Measurements from ENCODE around the gene TBX21.

DNA sequence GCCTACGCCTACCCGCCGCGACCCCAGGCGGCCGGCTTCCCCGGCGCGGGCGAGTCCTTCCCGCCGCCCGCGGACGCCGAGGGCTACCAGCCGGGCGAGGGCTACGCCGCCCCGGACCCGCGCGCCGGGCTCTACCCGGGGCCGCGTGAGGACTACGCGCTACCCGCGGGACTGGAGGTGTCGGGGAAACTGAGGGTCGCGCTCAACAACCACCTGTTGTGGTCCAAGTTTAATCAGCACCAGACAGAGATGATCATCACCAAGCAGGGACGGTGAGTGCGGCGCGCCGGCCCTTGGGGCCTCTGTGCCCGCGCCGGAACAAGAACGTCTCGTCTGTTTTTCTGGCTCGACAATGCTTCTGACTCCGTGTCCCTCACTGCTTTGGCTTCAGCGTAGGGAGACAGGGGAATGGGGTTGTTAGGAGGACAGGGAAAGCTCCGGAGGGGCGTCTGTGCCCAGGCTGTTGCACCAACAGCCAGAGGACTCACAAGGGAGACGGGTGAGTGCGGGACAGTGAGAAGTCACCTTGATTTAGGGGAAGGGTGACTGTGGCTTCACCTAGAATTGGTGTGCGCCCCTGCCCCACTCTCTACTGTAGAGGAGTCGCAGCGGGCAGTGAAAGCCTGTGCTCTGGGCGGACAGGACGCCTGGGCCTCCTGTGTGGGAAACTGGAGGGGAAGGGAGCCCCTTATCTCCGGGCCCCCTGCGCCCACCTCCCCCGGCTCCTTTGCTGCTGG lies 806 bp downstream of the TBX21 start:
- TF ChIP-seq POLR2A (IDR thresholded peaks at IDR 0.05), result no peak
- TF ChIP-seq, protein P1, sequence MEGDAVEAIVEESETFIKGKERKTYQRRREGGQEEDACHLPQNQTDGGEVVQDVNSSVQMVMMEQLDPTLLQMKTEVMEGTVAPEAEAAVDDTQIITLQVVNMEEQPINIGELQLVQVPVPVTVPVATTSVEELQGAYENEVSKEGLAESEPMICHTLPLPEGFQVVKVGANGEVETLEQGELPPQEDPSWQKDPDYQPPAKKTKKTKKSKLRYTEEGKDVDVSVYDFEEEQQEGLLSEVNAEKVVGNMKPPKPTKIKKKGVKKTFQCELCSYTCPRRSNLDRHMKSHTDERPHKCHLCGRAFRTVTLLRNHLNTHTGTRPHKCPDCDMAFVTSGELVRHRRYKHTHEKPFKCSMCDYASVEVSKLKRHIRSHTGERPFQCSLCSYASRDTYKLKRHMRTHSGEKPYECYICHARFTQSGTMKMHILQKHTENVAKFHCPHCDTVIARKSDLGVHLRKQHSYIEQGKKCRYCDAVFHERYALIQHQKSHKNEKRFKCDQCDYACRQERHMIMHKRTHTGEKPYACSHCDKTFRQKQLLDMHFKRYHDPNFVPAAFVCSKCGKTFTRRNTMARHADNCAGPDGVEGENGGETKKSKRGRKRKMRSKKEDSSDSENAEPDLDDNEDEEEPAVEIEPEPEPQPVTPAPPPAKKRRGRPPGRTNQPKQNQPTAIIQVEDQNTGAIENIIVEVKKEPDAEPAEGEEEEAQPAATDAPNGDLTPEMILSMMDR (IDR thresholded peaks at IDR 0.05), result no peak
